NCI-H187 treated with DMSO at 0.1 percent for 48 hours (cell line): Measurements from ENCODE around the gene PALM.
"Not testable (repeated sequence)": the region's sequence is repeated elsewhere in the genome, so short reads cannot be mapped to it uniquely, and the experiment has no call there.

Experiments used
- DNase-seq: peaks from one replicate; lab custom pipeline; 2025; lab: John Stamatoyannopoulos, UW

Gene PALM

GRCh38 chr19:732148-733069, 23.7 kb downstream of the PALM start:
- DNase-seq = no peak

- DNase-seq = no peak
Observed at GRCh38 chr19:734716-735115, 26.0 kb downstream of the PALM start.

- DNase-seq = no peak
Observed at GRCh38 chr19:736125-736524, 27.4 kb downstream of the PALM start.

GRCh38 chr19:737591-738093, 28.9 kb downstream of the PALM start:
- DNase-seq = no peak

GRCh38 chr19:738509-739128, 29.9 kb downstream of the PALM start:
- DNase-seq = no peak

GRCh38 chr19:739998-740715, 31.4 kb downstream of the PALM start:
- no peak for DNase-seq

- not testable (repeated sequence) for DNase-seq
Observed at GRCh38 chr19:740816-741505, 32.2 kb downstream of the PALM start.

GRCh38 chr19:741506-742131, 32.9 kb downstream of the PALM start:
- no peak for DNase-seq

GRCh38 chr19:742540-743075, 33.9 kb downstream of the PALM start:
- no peak for DNase-seq

GRCh38 chr19:743168-743687, 34.5 kb downstream of the PALM start:
- DNase-seq = peak; percentile 72

GRCh38 chr19:745138-745537, 36.4 kb downstream of the PALM start:
- DNase-seq = not testable (repeated sequence)

- DNase-seq = no peak
Observed at GRCh38 chr19:746208-746819, 37.6 kb downstream of the PALM start.

- DNase-seq = no peak
Observed at GRCh38 chr19:746956-747355, 38.2 kb downstream of the PALM start.

- no peak for DNase-seq
Observed at GRCh38 chr19:747432-748273, 38.9 kb downstream of the PALM start.

- no peak for DNase-seq
Observed at GRCh38 chr19:748274-748598, 39.5 kb downstream of the PALM start.

- DNase-seq = no peak
Observed at GRCh38 chr19:749811-750210, 41.1 kb downstream of the PALM start.

- peak; percentile 59 for DNase-seq
Observed at GRCh38 chr19:750640-751423, 42.1 kb downstream of the PALM start, which contains the start of gene MISP. TSS of gene MISP (plus strand) at chr19:751112. CDS start at chr19:756947, 5,835 bp downstream.

- no peak for DNase-seq
Observed at GRCh38 chr19:751501-752341, 43.0 kb downstream of the PALM start.
